GM18909 (cell line): ENCODE measurements around the gene CASZ1.

Experiments
- ATAC-seq: cut with Tn5 transposase; IDR thresholded peaks from one replicate; pipeline ENCODE4 v1.9.1; 2021; ENCODE audit warnings: mild to moderate bottlenecking; ENCODE audit not compliant: unreplicated experiment, poor library complexity

The CASZ1 gene

DNA sequence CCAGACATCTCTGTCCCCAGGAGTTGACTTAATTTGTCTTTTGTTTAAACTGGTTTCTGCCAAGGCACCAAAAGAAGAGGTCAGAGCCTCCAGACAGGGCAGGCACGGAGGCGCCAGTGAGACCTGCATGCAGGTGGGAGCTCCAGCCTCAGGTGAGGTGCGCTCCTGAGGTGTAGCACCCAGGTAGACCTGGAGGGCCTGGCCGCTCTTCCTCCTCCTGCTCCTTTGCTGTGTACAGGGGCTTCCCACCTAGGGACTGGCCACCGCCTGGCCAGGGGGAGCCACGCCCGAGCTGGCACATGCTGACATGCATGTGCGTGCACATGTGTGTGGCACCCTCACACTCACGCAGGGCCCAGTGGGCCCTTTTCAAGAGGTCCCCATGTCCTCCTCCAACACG, 163.0 kb downstream of the CASZ1 start:
- no peak for ATAC-seq

DNA sequence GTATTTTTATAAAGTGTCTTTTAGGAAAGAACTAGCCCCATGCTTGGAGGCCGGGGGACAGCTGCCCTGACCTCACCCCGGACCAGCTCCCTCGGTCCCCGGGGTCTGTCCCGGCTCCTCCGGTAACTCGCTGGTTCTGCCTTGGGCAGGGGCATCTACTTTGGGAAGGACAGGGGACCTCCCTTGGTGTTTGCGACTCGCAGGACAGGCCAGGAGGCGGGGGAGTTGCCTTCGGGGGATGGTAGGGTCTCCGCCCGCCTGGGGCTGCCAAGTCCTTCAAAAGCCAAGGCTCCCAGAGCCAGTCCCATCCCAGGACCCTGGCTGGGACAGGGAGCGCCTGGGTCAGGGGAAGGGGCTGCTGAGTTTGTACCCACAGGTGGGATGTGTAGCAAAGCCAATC, 163.8 kb downstream of the CASZ1 start:
- ATAC-seq: no peak

DNA sequence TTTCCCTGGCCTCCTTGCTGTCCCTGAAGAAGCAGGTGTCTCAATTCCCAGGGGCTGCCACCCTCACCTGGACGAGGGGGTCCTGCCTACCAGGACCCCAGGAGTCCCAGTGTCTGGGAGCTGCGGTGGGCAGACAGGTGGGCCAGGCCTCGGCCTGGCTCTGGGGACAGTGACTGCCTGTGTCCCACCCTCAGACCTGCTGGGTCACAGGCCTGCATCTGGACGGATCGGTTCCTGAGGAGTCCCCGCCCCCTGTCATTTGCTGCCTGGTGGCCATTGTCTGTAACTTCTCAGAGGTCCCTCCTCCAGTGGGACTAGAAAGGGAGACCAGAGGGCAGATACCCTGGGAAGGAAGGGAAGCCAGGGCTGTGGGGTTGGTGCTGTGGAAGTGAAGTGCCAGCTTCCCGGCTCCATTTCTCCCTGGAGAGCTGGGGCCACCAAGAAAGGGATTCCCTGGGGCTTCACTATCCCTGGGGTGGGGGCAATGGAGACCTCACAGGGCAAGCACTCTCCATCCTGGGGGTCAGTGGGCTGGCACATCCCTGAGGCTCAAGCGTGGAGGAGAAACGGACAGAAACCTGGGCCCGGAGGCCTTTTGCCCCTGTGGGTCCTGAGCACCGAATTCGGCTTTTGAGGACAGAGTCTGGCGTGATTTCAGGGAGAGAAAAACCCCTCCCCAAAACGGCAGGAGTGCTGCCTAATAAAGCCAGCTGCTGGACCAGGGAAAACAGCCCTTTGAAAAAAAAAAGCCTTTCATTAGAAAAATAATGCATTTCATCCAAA, 164.4 kb downstream of the CASZ1 start:
- ATAC-seq: no peak

DNA sequence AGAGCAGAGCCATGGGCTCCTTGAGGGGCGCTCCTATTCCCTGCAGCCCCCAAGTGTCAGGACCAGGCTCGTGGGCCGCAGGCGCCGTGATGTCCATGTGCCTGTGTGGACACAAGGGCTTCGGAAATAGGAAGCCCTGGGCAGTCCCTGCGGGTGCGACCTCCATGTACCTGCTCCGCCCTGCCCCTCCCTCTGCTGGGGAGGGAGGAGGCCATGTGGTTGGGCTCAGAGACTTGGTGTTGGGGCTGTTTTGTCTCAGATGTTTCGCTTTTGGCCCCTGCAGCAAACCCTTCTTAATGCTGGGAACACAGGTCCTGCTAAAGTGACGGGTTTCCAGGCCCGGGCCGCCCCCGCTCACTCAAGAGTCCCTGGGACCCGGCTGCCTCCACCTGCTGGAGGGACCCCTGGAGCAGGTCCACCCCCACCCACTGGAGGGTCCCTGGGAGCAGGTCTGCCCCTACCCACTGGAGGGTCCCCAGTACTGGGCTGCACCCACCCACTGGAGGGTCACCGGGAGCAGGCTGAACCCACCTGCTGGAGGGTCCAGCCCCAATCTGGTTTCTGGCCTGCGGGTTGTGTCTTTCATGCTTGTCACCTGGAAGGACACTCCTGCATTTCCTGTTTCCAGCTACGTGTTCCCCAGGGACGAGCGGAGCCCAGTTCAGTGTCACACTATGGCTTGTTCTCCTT, 165.2 kb downstream of the CASZ1 start:
- no peak for ATAC-seq

DNA sequence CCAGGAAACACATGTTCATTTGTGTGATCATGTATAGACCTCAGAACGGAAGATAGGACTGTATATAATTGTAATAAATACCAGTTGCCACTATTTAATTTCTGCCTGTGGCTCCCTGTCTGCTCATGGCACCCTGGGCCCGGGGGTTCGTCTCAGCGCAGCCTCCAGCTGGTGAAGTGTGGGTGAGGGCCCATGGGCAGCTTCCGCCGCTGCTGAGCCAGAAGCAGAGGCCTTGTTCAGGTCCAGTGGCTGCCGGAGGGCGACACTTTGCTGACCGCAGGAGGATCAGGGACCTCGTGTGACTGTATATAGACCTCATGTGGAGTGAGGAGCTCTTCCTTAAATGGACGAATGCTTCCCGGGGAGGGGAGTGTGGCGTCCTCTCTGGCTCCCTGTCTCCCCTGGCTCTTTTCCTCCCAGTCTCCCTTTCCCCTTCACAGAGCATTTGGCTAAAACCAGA, 165.8 kb downstream of the CASZ1 start:
- no peak for ATAC-seq

DNA sequence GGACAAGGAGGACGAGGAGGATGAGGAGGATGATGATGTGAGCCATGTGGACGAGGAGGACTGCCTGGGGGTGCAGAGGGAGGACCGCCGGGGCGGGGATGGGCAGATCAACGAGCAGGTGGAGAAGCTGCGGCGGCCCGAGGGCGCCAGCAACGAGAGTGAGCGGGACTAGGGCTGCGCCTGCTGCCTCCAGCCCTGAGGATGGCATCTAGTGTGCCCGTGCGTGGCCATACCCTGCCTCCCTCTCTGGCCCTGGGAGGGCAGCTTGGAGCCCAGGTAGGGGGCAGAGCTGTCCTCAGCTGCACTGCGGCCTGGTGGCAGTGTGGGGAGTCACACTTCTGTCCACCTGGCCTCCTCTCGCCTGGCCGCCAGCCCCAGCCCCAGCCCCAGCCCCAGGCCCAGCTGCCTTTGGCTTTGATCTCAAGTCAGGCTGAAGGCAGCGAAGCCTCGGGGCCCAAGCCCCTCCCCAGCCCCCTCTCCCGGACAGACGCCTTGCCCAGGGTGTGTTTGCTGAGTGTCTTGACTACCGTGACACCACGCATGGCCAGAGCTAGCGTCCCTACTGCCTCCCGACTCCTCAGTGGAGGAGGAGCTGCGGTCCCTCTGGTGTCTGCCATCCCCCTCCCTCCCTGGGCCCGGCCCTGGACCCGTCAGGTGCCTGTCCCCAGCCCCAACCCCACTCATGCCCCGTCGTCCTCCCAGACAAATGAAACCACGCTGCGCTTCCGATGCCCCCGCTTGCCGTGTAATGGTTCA, 166.5 kb downstream of the CASZ1 start:
- ATAC-seq: no peak

GRCh38 chr1:10629091-10629815, 167.2 kb downstream of the CASZ1 start:
- ATAC-seq: no peak

DNA sequence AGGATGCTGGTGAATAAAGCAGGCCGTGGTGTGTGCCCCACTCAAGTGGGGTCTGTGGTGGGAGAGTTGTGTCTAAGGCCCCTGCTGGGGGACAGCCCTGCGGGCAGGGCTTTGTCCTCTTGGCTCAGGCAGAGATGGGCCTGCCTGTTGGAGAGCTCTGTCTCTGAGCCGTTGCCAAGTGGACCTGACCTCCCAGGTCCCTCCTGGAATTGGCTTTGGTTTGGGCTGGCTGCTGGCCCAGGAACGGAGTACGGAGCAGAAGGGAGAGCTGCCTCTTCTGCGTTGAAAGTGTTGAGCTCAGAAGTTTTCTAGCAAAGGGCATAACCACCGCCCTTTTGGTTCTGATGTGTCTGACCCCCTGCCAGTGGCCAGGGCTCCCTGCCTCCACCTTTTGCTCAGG, 167.8 kb downstream of the CASZ1 start:
- no peak for ATAC-seq

GRCh38 chr1:10626791-10627410, 169.5 kb downstream of the CASZ1 start:
- ATAC-seq: no peak

- no peak for ATAC-seq
Measured at GRCh38 chr1:10626131-10626731, 170.2 kb downstream of the CASZ1 start.

GRCh38 chr1:10625554-10625953, 170.9 kb downstream of the CASZ1 start:
- no peak for ATAC-seq

- no peak for ATAC-seq
Measured at GRCh38 chr1:10625076-10625475, 171.4 kb downstream of the CASZ1 start.

- no peak for ATAC-seq
Measured at GRCh38 chr1:10624256-10625050, 172.0 kb downstream of the CASZ1 start.

DNA sequence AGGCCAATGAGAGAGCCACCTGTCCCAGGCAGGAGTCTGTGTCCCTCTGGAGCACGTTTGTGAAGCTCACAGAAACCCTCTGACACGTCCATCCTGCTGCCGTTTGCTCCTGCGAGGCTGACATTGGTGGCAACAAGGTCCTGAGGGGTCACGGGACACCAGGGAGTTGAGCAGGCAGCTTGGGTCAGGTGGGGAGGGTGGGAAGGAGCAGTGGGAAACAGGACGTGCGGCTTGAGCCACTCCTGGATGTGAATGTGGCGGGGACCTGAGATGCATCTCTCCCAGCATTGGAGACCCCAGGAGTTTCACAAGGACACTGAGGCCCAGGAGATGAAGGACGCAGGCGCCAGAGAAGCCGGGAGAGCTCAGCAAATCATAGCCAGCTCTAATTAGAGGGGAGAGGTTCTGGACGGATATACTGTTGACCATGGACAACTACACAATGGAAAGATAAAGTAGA, 172.7 kb downstream of the CASZ1 start:
- ATAC-seq: no peak

DNA sequence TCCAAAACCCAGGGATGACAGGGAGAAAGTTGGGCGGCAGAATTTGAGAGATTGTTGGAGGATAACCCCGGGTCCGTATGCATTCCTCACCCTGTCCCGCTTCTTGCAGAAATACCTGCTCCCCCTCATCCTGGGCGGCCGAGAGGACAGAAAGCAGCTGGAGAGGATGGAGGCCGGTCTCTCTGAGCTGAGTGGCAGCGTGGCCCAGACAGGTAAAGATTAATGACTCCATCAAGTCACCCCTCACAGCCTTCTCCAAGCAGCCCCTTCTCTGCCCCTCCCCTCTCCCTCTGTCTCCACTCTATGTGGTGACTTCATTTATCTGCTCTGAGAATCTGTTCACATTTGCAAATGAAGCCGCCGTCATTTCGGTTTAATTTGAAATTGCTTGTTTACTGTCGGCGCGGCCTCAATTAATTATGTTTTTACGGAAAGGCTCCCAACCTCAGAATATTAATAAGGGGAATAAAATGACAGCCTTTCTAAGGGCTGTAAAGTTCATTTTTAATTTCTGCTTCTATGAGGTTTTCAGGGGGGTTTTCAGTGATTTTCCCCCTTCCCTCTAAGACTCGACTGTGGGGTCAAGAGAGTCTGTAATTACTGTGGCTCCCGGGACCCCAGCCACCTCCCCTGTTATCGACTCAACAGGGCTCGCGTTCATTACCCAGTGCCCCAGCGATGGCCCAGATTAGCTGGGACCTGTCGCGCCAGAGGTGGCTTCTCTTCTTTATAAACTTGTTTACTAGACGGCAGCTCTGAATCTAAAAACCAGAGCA, 173.3 kb downstream of the CASZ1 start:
- no peak for ATAC-seq

- no peak for ATAC-seq
Measured at GRCh38 chr1:10621906-10622305, 174.5 kb downstream of the CASZ1 start.

DNA sequence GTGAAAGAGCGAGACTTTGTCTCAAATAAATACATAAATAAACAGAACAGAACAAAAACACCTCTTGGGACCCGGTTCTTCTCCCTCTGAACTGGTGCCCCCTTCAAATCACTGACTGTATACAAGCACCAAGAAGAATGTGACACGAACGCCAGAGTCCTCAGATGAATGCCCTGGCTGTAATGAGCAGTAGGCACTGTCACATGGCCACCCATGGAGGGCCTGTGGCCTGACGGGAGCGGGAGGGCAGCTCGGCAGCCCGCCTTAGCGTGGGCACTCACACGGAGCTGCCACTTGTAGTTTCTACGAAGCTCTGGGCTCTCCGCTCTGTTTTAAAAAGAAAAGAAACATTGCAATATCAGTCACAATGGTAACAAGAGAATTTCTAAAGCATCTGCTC, 175.7 kb downstream of the CASZ1 start:
- no peak for ATAC-seq
